Dendritic cell treated with granulocyte-macrophage colony-stimulating factor and Interleukin-4, amounts not matched to agents 40 ng/mL and 50 ng/mL, for 4 days (primary cell): ENCODE measurements around the gene FRMD3.

Source experiments
- H3K27ac Mint-ChIP-seq: one replicate; pipeline ENCODE4 v1.8.0; 2022; ENCODE audit warnings: mild to moderate bottlenecking, mixed read lengths
- H3K27me3 Mint-ChIP-seq: one replicate; pipeline ENCODE4 v1.8.0; 2022; ENCODE audit warnings: mild to moderate bottlenecking, mixed read lengths
- H3K36me3 Mint-ChIP-seq: one replicate; pipeline ENCODE4 v1.8.0; 2022; ENCODE audit warnings: low read depth, mixed read lengths
- H3K4me1 Mint-ChIP-seq: one replicate; pipeline ENCODE4 v1.8.0; 2022; ENCODE audit warnings: low read depth, mixed read lengths
- H3K4me3 Mint-ChIP-seq: one replicate; pipeline ENCODE4 v1.8.0; 2022; ENCODE audit warnings: mild to moderate bottlenecking, moderate library complexity, mixed read lengths
- H3K9me3 Mint-ChIP-seq: one replicate; pipeline ENCODE4 v1.8.0; 2022; ENCODE audit warnings: mixed read lengths
- intact Hi-C: fragments of 100-400 bp; cut with micrococcal nuclease; formaldehyde crosslinking; loops from one replicate; pipeline ENCODE4 v1.15.0; 2022

The FRMD3 gene

DNA sequence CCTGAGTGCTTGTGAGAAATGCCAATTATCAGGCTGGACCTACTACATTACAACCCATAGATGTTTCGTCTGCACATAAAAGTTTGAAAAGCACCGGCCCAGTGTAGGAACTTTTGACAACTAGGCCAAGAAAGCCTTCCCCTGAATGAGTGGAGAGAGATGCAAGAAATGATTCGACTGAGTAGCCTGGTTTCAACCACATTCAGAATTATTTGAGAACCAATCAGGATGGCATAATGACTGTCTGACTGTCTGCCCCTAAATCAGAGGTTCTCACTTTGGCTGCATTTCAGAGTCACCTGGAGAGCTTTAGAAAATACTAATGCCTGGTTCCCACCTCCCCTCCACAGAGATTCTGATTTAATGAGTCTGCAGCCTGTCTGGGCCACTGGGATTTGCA lies 61.1 kb downstream of the FRMD3 start:
- Mint-ChIP-seq H3K27me3 (peaks cover 1% of the 10 kb centered on the region), H3K4me1 (peaks cover 23% of the 10 kb centered on the region), H3K27ac (no peak overlapping the region), H3K4me3 (no peak overlapping the region), H3K36me3 (peaks cover 7% of the 10 kb centered on the region), H3K9me3 (peaks cover 12% of the 10 kb centered on the region)
- intact Hi-C loops: loop anchor here (10.0 kb wide), 1 partner anchor 58 kb away; the partner anchor contains the start of gene FRMD3

DNA sequence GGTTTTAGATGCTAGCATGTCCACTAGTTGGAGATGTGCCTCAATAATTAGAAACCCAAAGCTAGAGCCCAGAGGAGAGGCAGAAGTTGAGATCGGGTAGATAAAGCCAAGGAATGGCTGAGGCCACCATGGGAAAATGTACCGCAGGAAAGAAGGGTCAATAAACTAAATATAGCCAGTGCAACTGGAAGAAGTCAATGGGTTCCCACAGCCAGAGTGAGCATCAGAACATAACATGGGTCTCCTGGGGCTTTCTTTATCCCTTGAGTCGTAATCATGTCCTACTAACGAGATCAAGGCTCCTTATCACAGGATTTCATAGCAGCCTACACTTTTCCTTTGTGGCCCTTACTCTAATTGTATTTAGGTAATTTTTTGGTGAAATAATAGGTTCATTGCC lies 61.7 kb downstream of the FRMD3 start:
- Mint-ChIP-seq H3K27ac (no peak overlapping the region), H3K27me3 (peaks cover 1% of the 10 kb centered on the region), H3K4me1 (peaks cover 28% of the 10 kb centered on the region), H3K36me3 (peaks cover 7% of the 10 kb centered on the region), H3K9me3 (peaks cover 12% of the 10 kb centered on the region), H3K4me3 (no peak overlapping the region)
- intact Hi-C loops: loop anchor here (10.0 kb wide), 1 partner anchor 58 kb away; the partner anchor contains the start of gene FRMD3

DNA sequence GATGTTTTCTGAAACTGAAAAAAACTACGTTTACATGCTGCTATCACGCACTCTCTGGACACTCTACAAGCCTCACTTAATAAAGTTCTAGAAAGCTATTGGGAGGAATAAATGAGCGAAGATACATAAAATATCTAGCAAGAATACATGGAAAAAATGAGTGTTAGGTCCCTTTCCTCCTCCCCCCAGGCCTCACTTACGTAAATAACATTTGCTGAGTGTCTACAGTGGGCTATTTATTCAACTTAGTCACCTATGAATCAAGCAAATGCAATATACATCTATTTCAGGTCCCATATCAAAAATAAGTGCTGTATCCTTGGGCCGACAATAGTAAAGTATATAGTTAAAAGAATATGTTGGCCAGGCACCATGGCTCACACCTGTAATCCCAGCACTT lies 62.5 kb downstream of the FRMD3 start:
- Mint-ChIP-seq H3K27me3 (peaks cover 1% of the 10 kb centered on the region), H3K4me3 (no peak overlapping the region), H3K9me3 (peaks cover 12% of the 10 kb centered on the region), H3K27ac (no peak overlapping the region), H3K4me1 (peaks cover 36% of the 10 kb centered on the region), H3K36me3 (peaks cover 7% of the 10 kb centered on the region)
- intact Hi-C loops: loop anchor here (10.0 kb wide), 1 partner anchor 59 kb away; the partner anchor contains the start of gene FRMD3

DNA sequence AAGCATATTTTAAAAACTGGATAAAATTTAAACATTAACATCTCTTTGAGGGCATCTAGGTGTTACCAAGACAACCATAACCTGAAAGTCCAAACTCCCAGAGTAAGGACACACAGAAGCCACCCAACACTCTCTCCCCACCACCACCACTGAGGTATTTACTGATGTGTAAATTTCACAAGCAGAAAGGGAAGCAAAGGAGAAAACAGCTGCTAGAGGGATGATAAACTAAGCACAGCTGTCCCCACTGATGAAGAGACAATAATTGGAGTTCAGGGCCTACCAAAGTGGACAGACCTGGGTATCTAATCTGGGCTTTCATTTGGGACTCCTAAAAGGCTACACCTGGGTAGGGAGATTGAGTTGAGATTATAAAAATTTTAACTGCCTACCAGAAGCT lies 63.6 kb downstream of the FRMD3 start:
- Mint-ChIP-seq H3K27ac (no peak overlapping the region), H3K9me3 (peaks cover 10% of the 10 kb centered on the region), H3K27me3 (peaks cover 1% of the 10 kb centered on the region), H3K36me3 (peaks cover 6% of the 10 kb centered on the region), H3K4me1 (peaks cover 47% of the 10 kb centered on the region), H3K4me3 (no peak overlapping the region)
- intact Hi-C loops: loop anchor here (10.0 kb wide), 1 partner anchor 60 kb away; the partner anchor contains the start of gene FRMD3

DNA sequence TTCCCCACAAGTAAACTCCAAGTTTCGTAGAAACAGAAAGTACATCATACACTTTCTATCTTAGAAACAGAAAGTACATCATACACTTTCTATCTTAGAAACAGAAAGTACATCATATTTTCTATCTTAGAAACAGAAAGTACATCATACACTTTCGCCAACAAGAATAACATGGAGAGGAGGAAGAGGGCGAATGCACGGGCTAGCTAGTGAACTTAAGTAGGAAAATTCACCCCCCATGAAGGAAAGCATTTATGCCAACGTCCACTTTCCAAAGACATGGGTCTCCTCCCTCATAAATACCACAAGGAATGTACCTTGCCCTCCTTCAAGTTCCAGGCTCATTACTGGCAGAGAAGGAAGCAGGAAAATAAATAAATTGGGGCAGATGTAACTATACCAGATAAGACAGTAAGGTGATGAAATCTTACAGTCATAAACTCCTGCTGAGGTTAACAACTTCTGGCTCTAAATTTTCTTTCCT lies 64.7 kb downstream of the FRMD3 start:
- Mint-ChIP-seq H3K27me3 (no peaks in the 10 kb centered on the region), H3K9me3 (no peaks in the 10 kb centered on the region), H3K4me3 (peak overlapping the region; percentile 71), H3K27ac (peak overlapping the region; percentile 86), H3K4me1 (peaks cover 43% of the 10 kb centered on the region), H3K36me3 (no peaks in the 10 kb centered on the region)
- intact Hi-C loops: loop anchor here (10.0 kb wide), 1 partner anchor 61 kb away; the partner anchor contains the start of gene FRMD3

DNA sequence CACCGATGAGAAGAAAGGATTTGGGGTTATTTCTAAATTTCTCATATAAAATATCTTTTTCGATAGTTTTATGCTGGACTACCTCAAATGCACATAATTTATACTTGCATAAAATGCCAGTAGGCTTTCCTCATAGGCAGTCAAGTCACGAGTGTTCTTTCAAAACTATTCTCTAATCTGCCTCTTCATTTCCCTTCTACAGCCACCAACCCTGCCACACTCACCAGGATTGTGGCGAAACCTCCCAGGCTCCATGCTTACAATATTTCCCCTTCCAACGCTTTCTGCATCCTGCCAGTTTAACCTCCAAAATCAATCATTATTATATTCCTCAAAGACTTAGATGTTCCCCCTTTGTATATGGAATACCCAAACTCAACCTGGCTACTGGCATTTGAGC lies 65.4 kb downstream of the FRMD3 start:
- intact Hi-C loops: loop anchor here (10.0 kb wide), 1 partner anchor 62 kb away; the partner anchor contains the start of gene FRMD3
- Mint-ChIP-seq H3K4me3 (peak overlapping the region; percentile 71), H3K4me1 (peaks cover 43% of the 10 kb centered on the region), H3K27me3 (no peaks in the 10 kb centered on the region), H3K9me3 (no peaks in the 10 kb centered on the region), H3K36me3 (no peaks in the 10 kb centered on the region), H3K27ac (peak overlapping the region; percentile 86)

DNA sequence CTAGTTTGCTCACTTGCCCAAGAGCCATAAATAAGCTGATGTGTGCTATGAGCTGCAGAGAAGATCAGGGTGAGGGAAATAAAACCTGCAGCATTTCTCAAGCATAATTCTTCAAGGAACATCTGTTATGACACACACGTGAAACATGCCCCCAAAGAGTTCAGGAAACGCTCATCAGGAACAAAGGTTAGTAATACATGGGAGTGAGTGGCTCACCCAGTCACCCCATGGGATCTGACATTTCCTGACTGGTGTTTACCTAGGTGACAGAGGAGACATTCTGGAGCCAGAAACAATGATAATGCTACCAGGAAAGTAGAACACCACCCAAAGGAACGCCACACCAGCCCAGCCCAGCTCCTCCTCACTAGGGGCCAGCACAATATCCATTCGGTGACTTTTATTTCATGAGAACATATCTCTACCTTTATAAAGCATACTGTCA lies 66.0 kb downstream of the FRMD3 start:
- intact Hi-C loops: loop anchor here (10.0 kb wide), 1 partner anchor 63 kb away; the partner anchor contains the start of gene FRMD3

DNA sequence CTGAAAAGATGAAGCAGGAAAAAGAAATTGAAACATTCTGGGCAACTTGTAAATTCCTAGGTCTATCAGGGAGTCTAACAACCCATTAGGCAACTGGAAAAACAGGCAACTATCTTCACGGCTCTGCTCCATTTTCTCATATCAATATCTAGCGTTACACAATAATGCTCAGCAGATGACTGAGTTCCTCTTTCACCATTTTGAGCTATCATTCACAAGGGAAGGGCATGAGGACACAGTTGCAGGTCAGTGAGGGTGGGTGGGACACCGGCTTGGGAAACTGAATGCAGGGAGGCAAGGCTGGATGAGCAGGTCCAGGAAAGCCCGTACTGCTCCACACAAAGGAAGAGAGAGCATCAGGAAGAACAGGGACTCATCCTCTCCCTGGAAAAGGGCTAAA lies 67.0 kb downstream of the FRMD3 start:
- H3K4me3 Mint-ChIP-seq: peak overlapping the region; percentile 54
- H3K27ac Mint-ChIP-seq: peak overlapping the region; percentile 80
- no peaks in the 10 kb centered on the region for H3K27me3 Mint-ChIP-seq
- H3K36me3 Mint-ChIP-seq: no peaks in the 10 kb centered on the region
- H3K9me3 Mint-ChIP-seq: no peaks in the 10 kb centered on the region
- intact Hi-C loops: loop anchor here (2.0 to 10.0 kb wide), 2 partner anchors 38 to 64 kb away; partner anchors contain the start of gene FRMD3
- peaks cover 43% of the 10 kb centered on the region for H3K4me1 Mint-ChIP-seq

More for the DNA sequence above, 66.0 kb downstream of the FRMD3 start:
- H3K4me3 Mint-ChIP-seq: no peak overlapping the region
- no peaks in the 10 kb centered on the region for H3K27me3 Mint-ChIP-seq
- H3K36me3 Mint-ChIP-seq: no peaks in the 10 kb centered on the region
- peaks cover 43% of the 10 kb centered on the region for H3K4me1 Mint-ChIP-seq
- no peaks in the 10 kb centered on the region for H3K9me3 Mint-ChIP-seq
- peak overlapping the region; percentile 86 for H3K27ac Mint-ChIP-seq

DNA sequence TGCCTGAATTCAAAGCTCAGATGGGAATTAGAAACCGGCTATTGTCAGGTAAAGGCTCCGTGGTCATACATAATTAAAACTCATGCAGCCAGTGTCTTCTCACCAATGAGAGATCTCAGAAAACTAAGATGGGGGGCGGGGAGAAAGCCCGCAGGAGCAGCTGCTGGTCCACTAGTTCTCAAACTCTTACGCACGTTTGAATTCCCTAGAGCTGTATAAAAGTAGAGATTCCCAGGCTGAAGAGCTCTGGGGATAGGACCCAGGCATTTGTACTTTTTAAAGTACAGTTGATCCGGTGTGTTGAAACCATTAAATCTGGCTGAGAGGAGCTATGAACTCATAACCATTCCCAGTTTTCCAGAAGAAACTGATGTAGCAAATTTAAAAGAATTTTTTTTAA lies 68.5 kb downstream of the FRMD3 start:
- H3K27ac Mint-ChIP-seq: no peak overlapping the region
- intact Hi-C loops: loop anchor here (2.0 to 10.0 kb wide), 2 partner anchors 37 to 65 kb away; partner anchors contain the start of gene FRMD3
- no peaks in the 10 kb centered on the region for H3K36me3 Mint-ChIP-seq
- H3K4me3 Mint-ChIP-seq: no peak overlapping the region
- H3K9me3 Mint-ChIP-seq: no peaks in the 10 kb centered on the region
- no peaks in the 10 kb centered on the region for H3K27me3 Mint-ChIP-seq
- H3K4me1 Mint-ChIP-seq: peaks cover 56% of the 10 kb centered on the region

DNA sequence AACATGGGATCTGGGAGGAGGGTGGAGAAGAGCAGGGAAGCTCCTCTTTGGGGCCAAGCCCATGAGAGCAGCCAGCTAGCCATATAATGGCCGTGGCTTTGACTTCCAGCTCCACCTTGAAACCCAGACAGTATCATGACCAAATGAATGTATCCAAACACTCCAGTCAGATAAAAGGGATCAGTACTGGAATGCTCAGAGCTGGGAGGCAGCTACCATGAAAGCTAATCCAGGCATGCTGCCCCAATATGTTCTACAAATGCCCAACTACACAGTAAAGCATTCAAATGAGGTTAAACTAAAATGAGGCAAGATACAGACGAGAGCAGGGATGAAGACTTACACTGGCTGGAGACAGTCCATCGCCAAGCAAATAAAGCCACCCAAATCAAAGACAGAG lies 69.4 kb downstream of the FRMD3 start:
- intact Hi-C loops: no loop called here
- no peaks in the 10 kb centered on the region for H3K27me3 Mint-ChIP-seq
- no peak overlapping the region for H3K27ac Mint-ChIP-seq
- peaks cover 55% of the 10 kb centered on the region for H3K4me1 Mint-ChIP-seq
- H3K9me3 Mint-ChIP-seq: no peaks in the 10 kb centered on the region
- H3K4me3 Mint-ChIP-seq: no peak overlapping the region
- H3K36me3 Mint-ChIP-seq: no peaks in the 10 kb centered on the region

DNA sequence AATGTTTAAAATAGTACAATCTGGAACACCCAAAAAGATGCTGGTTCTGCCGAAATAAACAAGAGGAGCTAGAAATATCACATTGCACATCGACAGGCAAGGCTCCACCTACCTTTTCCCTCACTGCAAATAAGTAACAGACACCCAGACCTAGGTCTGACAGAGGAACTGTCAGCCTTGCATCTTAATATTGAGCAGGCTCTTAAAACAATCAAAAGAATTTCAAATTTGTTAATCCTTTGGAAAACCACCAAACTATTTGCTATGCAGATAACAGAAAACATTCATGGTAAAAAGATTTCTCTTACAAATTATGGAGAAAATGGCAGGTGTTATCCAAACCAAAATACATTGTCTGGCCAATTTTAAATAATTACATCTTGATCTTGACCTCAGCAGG lies 71.3 kb downstream of the FRMD3 start:
- Mint-ChIP-seq H3K4me1 (peaks cover 36% of the 10 kb centered on the region), H3K4me3 (no peak overlapping the region), H3K36me3 (no peaks in the 10 kb centered on the region), H3K9me3 (no peaks in the 10 kb centered on the region), H3K27me3 (no peaks in the 10 kb centered on the region), H3K27ac (no peak overlapping the region)
- intact Hi-C loops: no loop called here

DNA sequence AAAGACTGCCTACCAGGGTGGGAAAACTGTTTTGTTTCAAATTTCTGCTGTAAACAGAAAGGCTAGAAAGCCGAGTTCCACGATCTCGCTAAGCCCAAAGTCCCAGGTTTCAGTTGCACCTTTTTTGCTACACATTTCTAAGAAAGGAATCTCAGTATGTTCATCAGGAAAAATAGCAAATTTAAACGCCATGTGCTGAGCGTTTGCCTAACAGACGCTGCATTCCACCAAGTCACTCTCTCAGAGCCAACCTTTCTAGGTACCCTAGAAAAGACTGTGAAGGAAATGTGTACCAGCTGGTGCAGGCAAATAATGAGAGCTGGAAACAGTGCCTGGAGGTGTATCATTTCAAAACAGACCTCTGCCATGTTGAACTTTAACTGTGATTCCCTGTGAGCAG lies 71.8 kb downstream of the FRMD3 start:
- Mint-ChIP-seq H3K27ac (no peak overlapping the region), H3K27me3 (no peaks in the 10 kb centered on the region), H3K36me3 (peaks cover under 1% of the 10 kb centered on the region), H3K9me3 (peaks cover under 1% of the 10 kb centered on the region), H3K4me1 (peaks cover 34% of the 10 kb centered on the region), H3K4me3 (no peak overlapping the region)
- intact Hi-C loops: no loop called here

DNA sequence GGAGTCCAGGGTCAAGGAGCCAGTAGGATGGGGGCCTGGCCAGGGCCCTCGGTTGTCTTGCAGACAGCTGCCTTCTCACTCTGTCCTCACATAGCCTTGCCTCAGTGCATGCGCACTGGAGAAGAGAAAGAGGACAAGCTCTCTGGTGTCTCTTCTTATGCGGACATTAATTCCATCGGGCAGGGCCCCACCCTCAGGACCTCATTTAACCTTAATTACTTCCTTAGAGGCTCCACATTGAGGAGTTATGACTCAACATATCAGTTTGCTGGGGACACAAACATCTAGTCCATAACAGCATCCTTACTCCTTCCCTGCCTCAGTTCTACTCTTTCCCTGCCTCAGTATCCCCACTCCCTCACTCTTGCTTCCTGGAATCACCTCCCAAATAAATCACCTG lies 78.4 kb downstream of the FRMD3 start:
- peaks cover 5% of the 10 kb centered on the region for H3K36me3 Mint-ChIP-seq
- H3K27ac Mint-ChIP-seq: no peak overlapping the region
- H3K27me3 Mint-ChIP-seq: no peaks in the 10 kb centered on the region
- H3K9me3 Mint-ChIP-seq: peaks cover 17% of the 10 kb centered on the region
- intact Hi-C loops: no loop called here
- no peak overlapping the region for H3K4me3 Mint-ChIP-seq
- peaks cover 6% of the 10 kb centered on the region for H3K4me1 Mint-ChIP-seq

DNA sequence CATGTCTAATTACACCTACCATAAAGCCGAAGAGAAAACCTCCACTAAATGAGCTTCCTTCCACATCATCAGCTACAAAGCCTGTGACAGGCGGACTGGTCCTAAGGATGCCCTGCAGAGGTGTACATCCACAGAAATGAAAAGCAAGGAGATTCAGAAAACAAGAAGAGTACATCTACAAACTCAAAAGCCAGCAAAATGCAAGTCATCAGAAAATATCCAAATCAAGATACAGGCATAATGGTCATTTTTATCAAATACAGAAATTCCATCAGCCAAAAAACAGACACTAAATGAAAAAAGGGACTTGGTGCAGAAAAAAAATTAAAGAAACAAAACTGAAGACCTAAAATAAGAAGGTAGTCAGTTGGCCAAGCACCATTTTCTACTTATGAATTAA lies 79.7 kb downstream of the FRMD3 start:
- Mint-ChIP-seq H3K9me3 (peaks cover 17% of the 10 kb centered on the region), H3K4me3 (no peak overlapping the region), H3K27me3 (no peaks in the 10 kb centered on the region), H3K36me3 (peaks cover 5% of the 10 kb centered on the region), H3K27ac (no peak overlapping the region), H3K4me1 (peaks cover 6% of the 10 kb centered on the region)
- intact Hi-C loops: no loop called here

DNA sequence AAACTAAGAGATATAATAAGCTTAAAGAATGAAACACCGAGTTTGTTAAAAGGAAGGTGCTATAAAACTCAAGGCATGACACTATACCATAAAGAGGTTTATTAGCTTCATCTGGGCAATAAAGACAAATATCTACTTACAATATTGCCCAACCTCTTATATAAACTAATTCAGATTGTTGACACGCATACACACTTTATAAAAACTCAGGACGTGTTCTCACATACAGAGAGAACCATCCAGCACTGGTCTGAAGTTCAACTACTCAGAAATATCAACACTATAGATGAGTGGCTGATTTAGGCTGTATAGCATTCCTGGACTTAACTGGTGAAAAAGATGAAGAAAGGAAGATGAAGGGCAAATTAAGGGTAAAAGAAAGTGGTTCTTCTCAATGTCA lies 81.2 kb downstream of the FRMD3 start:
- intact Hi-C loops: no loop called here

More for the DNA sequence above, 81.2 kb downstream of the FRMD3 start:
- Mint-ChIP-seq H3K4me3 (no peak overlapping the region), H3K27ac (no peak overlapping the region), H3K9me3 (peaks cover 17% of the 10 kb centered on the region), H3K36me3 (peaks cover 5% of the 10 kb centered on the region), H3K27me3 (no peaks in the 10 kb centered on the region), H3K4me1 (peaks cover 6% of the 10 kb centered on the region)
